Mesendoderm (in vitro differentiated cells): ENCODE measurements around the gene BGLAP.

Experiments
- DNase-seq: peaks from one replicate; pipeline ENCODE4 v3.0.0; 2013
- H2AK5ac ChIP-seq: 2 replicates; pipeline ENCODE4 v1.6.1; 2013; ENCODE audit warnings: low read length, inconsistent platforms
- H2BK120ac ChIP-seq: 2 replicates; pipeline ENCODE4 v1.6.1; 2013; ENCODE audit warnings: low read depth, mild to moderate bottlenecking, low read length, moderate library complexity, mixed read lengths
- H2BK15ac ChIP-seq: replicated peaks from 2 replicates; pipeline ENCODE4 v1.6.1; 2013; ENCODE audit warnings: low read depth, mild to moderate bottlenecking, moderate library complexity
- H2BK5ac ChIP-seq: 2 replicates; pipeline ENCODE4 v1.6.1; 2013; ENCODE audit warnings: low read length, inconsistent platforms
- H3K18ac ChIP-seq: 2 replicates; pipeline ENCODE4 v1.6.1; 2013; ENCODE audit warnings: mild to moderate bottlenecking, low read length, mixed read lengths
- H3K23ac ChIP-seq: one replicate; pipeline ENCODE4 v1.6.1; 2013; ENCODE audit warnings: low read length
- H3K27ac ChIP-seq: 2 replicates; pipeline ENCODE4 v1.5.1; 2013; ENCODE audit warnings: low read depth, mild to moderate bottlenecking, inconsistent platforms, low read length, moderate library complexity
- H3K27me3 ChIP-seq: 2 replicates; pipeline ENCODE4 v1.6.1; 2013; ENCODE audit warnings: low read length, control low read depth, mild to moderate bottlenecking, inconsistent platforms; ENCODE audit not compliant: insufficient read depth, poor library complexity
- H3K36me3 ChIP-seq: 2 replicates; pipeline ENCODE4 v1.6.1; 2013; ENCODE audit warnings: low read length, inconsistent platforms; ENCODE audit not compliant: control insufficient read depth, insufficient read depth
- H3K4ac ChIP-seq: one replicate; pipeline ENCODE4 v1.6.1; 2013; ENCODE audit warnings: low read depth, mild to moderate bottlenecking, low read length, moderate library complexity
- H3K4me1 ChIP-seq: 2 replicates; pipeline ENCODE4 v1.6.1; 2013; ENCODE audit warnings: low read depth, low read length, inconsistent platforms; ENCODE audit not compliant: control insufficient read depth
- H3K4me2 ChIP-seq: 2 replicates; pipeline ENCODE4 v1.6.1; 2013; ENCODE audit warnings: low read length
- H3K4me3 ChIP-seq: 2 replicates; pipeline ENCODE4 v1.5.1; 2013; ENCODE audit warnings: mild to moderate bottlenecking, low read length
- H3K56ac ChIP-seq: one replicate; pipeline ENCODE4 v1.6.1; 2013; ENCODE audit warnings: low read length
- H3K79me1 ChIP-seq: 2 replicates; pipeline ENCODE4 v1.6.1; 2013; ENCODE audit warnings: low read length, inconsistent platforms
- H3K79me2 ChIP-seq: 2 replicates; pipeline ENCODE4 v1.6.1; 2013; ENCODE audit warnings: mild to moderate bottlenecking, low read length; ENCODE audit not compliant: control insufficient read depth, insufficient read depth
- H3K9ac ChIP-seq: 2 replicates; pipeline ENCODE4 v1.6.1; 2013; ENCODE audit warnings: low read length, inconsistent platforms
- H4K5ac ChIP-seq: one replicate; pipeline ENCODE4 v1.6.1; 2013; ENCODE audit warnings: low read length
- H4K8ac ChIP-seq: one replicate; pipeline ENCODE4 v1.6.1; 2013; ENCODE audit warnings: low read depth, mild to moderate bottlenecking, control low read depth, low read length, moderate library complexity
- WGBS: extraction: QIAGEN DNeasy Blood & Tissue Kit; methylation state at CpG from one replicate; pipeline ENCODE4 v1.1.7; 2013; ENCODE audit warnings: low lambda C conversion rate, missing lambda C conversion rate; ENCODE audit not compliant: insufficient coverage; ENCODE audit errors: extremely low coverage; 5-methylcytosine and 5-hydroxymethylcytosine counted together

Gene BGLAP

DNA sequence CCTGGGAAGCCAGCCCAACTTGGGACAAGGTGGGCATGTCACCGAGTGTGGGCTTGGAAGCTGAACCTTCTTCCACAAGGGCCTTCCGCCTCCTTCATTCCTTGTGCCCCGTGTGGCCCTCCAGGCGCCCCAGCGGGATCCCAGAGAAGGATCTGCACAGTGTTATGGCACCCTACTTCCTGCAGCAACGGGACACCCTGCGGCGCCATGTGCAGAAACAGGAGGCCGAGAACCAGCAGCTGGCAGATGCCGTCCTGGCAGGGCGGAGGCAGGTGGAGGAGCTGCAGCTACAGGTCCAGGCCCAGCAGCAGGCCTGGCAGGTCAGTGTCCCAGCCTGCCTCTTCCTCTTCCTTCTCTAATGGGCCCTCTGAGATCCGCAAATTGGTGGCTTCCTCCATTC lies 5.8 kb upstream of the BGLAP start:
- no peak overlapping the region for H3K9ac ChIP-seq
- no peak overlapping the region for H4K5ac ChIP-seq
- H2BK5ac ChIP-seq, result no peak overlapping the region
- no peak overlapping the region for H3K18ac ChIP-seq
- no peaks in the 10 kb centered on the region for H3K79me2 ChIP-seq
- H3K4me1 ChIP-seq, result no peaks in the 10 kb centered on the region
- no peak overlapping the region for H3K23ac ChIP-seq
- H3K4ac ChIP-seq, result no peak overlapping the region
- DNase-seq, result no peak
- H2AK5ac ChIP-seq, result no peak overlapping the region
- no peak overlapping the region for H3K4me3 ChIP-seq
- no CpG with 5 or more reads among the region's 12 CpGs for WGBS
- no peak overlapping the region for H2BK120ac ChIP-seq
- H4K8ac ChIP-seq, result no peak overlapping the region
- no peaks in the 10 kb centered on the region for H3K27me3 ChIP-seq
- no peak overlapping the region for H3K4me2 ChIP-seq
- H3K27ac ChIP-seq, result no peak overlapping the region
- no peaks in the 10 kb centered on the region for H3K79me1 ChIP-seq
- H2BK15ac ChIP-seq, result no peak overlapping the region
- no peak overlapping the region for H3K56ac ChIP-seq
- H3K36me3 ChIP-seq, result peaks cover 6% of the 10 kb centered on the region

DNA sequence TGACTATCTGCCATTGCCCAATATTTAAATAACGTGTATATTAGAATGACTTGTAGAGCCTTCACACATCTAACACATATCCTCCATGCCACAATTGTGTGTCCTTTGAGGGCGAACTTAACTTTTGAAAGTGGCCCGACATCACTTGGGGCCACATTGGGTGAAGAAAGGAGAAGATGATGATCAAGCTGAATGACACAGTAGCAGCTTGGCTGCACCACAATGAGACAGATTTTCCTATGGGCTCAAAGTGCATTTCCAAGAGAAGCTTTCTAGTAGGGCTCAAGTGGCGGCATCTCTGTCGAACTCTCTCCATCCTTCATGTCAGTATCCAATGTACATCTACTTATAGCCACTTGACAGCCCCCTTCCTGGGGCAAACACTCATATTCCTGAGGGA lies 3.7 kb upstream of the BGLAP start:
- no peak overlapping the region for H2BK120ac ChIP-seq

GRCh38 chr1:156241311-156241811 lies 623 bp upstream of the BGLAP start:
- Histone ChIP-seq H3K27ac (no peak overlapping the region), H2BK15ac (no peak overlapping the region), H3K4me1 (no peaks in the 10 kb centered on the region), H2AK5ac (no peak overlapping the region), H3K9ac (no peak overlapping the region), H3K79me2 (no peaks in the 10 kb centered on the region), H3K18ac (no peak overlapping the region), H3K79me1 (no peaks in the 10 kb centered on the region), H2BK5ac (no peak overlapping the region), H2BK120ac (no peak overlapping the region), H3K36me3 (peaks cover 5% of the 10 kb centered on the region), H3K56ac (peak overlapping the region; percentile 42), H3K4me2 (no peak overlapping the region), H4K5ac (no peak overlapping the region), H3K27me3 (no peaks in the 10 kb centered on the region), H3K23ac (no peak overlapping the region), H3K4me3 (no peak overlapping the region), H4K8ac (no peak overlapping the region), H3K4ac (no peak overlapping the region)
- DNase-seq, result no peak
- WGBS, result no CpG with 5 or more reads among the region's 15 CpGs

More for the DNA sequence above, 3.7 kb upstream of the BGLAP start:
- DNase-seq, result no peak
- Histone ChIP-seq H3K36me3 (peaks cover 6% of the 10 kb centered on the region), H3K56ac (no peak overlapping the region), H4K8ac (no peak overlapping the region), H3K18ac (no peak overlapping the region), H3K79me1 (no peaks in the 10 kb centered on the region), H4K5ac (no peak overlapping the region), H2AK5ac (no peak overlapping the region), H3K9ac (no peak overlapping the region), H3K4me2 (no peak overlapping the region), H3K4me1 (no peaks in the 10 kb centered on the region), H2BK5ac (no peak overlapping the region), H3K23ac (no peak overlapping the region), H3K4me3 (no peak overlapping the region), H3K27me3 (no peaks in the 10 kb centered on the region), H3K79me2 (no peaks in the 10 kb centered on the region), H2BK15ac (no peak overlapping the region), H3K27ac (no peak overlapping the region), H3K4ac (no peak overlapping the region)
- WGBS, result no CpG with 5 or more reads among the region's 5 CpGs

- Histone ChIP-seq H3K79me1 (no peaks in the 10 kb centered on the region), H2BK15ac (no peak overlapping the region), H2BK120ac (no peak overlapping the region), H3K4me2 (no peak overlapping the region), H4K5ac (no peak overlapping the region), H2BK5ac (no peak overlapping the region), H3K4me1 (no peaks in the 10 kb centered on the region), H2AK5ac (no peak overlapping the region), H3K79me2 (no peaks in the 10 kb centered on the region), H3K9ac (no peak overlapping the region), H3K4ac (no peak overlapping the region), H3K27ac (no peak overlapping the region), H3K27me3 (no peaks in the 10 kb centered on the region), H3K36me3 (peaks cover 3% of the 10 kb centered on the region), H3K23ac (no peak overlapping the region), H3K4me3 (no peak overlapping the region), H4K8ac (no peak overlapping the region), H3K56ac (no peak overlapping the region), H3K18ac (no peak overlapping the region)
- no peak for DNase-seq
- WGBS, result no CpG with 5 or more reads among the region's 10 CpGs
These were observed 754 bp downstream of the BGLAP start for GRCh38 chr1:156242738-156243137.

DNA sequence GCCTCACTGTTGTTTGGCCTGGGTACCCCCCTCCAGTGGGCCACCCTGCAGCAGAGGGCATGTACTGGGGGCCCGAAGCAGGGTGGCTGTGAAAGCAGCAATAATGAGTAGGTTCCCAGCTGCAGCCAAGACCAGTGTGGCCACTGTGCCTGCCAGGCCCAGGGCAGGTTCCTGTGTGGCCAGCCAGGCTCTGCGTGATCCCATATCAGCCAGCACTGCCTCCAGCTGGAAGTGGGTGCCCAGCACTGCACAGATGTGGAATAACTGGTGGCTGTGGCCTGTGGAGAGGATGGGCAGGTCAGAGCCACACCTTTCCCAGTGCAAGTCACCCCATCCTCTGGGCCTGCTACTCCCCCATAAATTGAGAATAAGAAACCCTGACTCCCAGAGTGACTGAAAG lies 2.1 kb downstream of the BGLAP start:
- no peak overlapping the region for H3K18ac ChIP-seq
- H2BK5ac ChIP-seq, result no peak overlapping the region
- H2AK5ac ChIP-seq, result no peak overlapping the region
- no peak overlapping the region for H3K56ac ChIP-seq
- no peaks in the 10 kb centered on the region for H3K79me1 ChIP-seq
- H3K27ac ChIP-seq, result no peak overlapping the region
- no peak overlapping the region for H3K4ac ChIP-seq
- no peak overlapping the region for H2BK15ac ChIP-seq
- no peak overlapping the region for H4K8ac ChIP-seq
- no peak overlapping the region for H3K4me2 ChIP-seq
- H2BK120ac ChIP-seq, result no peak overlapping the region
- no peaks in the 10 kb centered on the region for H3K4me1 ChIP-seq
- H4K5ac ChIP-seq, result no peak overlapping the region
- no peak for DNase-seq
- H3K79me2 ChIP-seq, result no peaks in the 10 kb centered on the region
- H3K9ac ChIP-seq, result no peak overlapping the region
- WGBS, result no CpG with 5 or more reads among the region's 2 CpGs
- H3K27me3 ChIP-seq, result no peaks in the 10 kb centered on the region
- no peak overlapping the region for H3K23ac ChIP-seq
- H3K4me3 ChIP-seq, result no peak overlapping the region
- H3K36me3 ChIP-seq, result no peaks in the 10 kb centered on the region

DNA sequence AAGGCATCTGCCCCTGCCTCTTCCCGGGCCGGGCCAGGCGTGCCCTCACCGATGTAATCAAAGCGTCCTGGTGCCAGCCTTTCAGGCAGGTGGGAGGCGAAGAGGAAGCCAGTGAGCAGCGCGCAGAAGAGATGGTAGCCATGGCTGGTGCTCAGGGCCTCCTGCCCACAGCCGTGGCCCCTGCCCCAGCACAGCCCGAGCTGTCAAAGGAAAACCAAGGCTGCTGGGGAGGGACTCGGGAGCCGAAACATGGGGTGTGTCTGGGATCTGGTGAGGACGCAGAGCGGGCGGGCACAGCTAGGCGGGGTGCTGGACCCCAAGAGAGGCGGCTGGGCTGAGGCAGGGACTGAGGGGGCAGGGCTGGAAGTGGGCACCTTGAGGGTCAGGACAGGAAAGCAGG lies 2.7 kb downstream of the BGLAP start:
- WGBS, result no CpG with 5 or more reads among the region's 17 CpGs
- no peak overlapping the region for H3K18ac ChIP-seq
- no peak overlapping the region for H3K4me2 ChIP-seq
- no peaks in the 10 kb centered on the region for H3K27me3 ChIP-seq
- no peaks in the 10 kb centered on the region for H3K36me3 ChIP-seq
- no peak overlapping the region for H4K5ac ChIP-seq
- no peak overlapping the region for H2BK120ac ChIP-seq
- no peak overlapping the region for H4K8ac ChIP-seq
- no peak overlapping the region for H3K27ac ChIP-seq
- no peak overlapping the region for H3K9ac ChIP-seq
- no peaks in the 10 kb centered on the region for H3K79me2 ChIP-seq
- H2BK15ac ChIP-seq, result no peak overlapping the region
- no peak overlapping the region for H2BK5ac ChIP-seq
- H3K4ac ChIP-seq, result no peak overlapping the region
- H3K56ac ChIP-seq, result no peak overlapping the region
- no peak overlapping the region for H3K23ac ChIP-seq
- DNase-seq, result no peak
- no peak overlapping the region for H3K4me3 ChIP-seq
- no peaks in the 10 kb centered on the region for H3K79me1 ChIP-seq
- no peak overlapping the region for H2AK5ac ChIP-seq
- H3K4me1 ChIP-seq, result no peaks in the 10 kb centered on the region
